GM12872 (cell line): ENCODE results near the gene L1CAM.

Experiments used
- CTCF ChIP-seq: IDR thresholded peaks from 3 replicates; pipeline ENCODE4 v1.5.1; 2011; ENCODE audit warnings: low read depth, mild to moderate bottlenecking, low read length, moderate library complexity; ENCODE audit not compliant: insufficient read depth

The L1CAM gene

GRCh38 chrX:153900831-153901752, 15.1 kb upstream of the L1CAM start:
- TF ChIP-seq CTCF: no peak

GRCh38 chrX:153897899-153898298, 11.9 kb upstream of the L1CAM start:
- no peak for TF ChIP-seq CTCF

- no peak for TF ChIP-seq CTCF
Measured at GRCh38 chrX:153889123-153889522, 3.1 kb upstream of the L1CAM start.

GRCh38 chrX:153888344-153888743, 2.4 kb upstream of the L1CAM start:
- TF ChIP-seq CTCF: no peak

- no peak for TF ChIP-seq CTCF
Measured at GRCh38 chrX:153887385-153887784, 1.4 kb upstream of the L1CAM start.

GRCh38 chrX:153886915-153887314, 942 bp upstream of the L1CAM start:
- no peak for TF ChIP-seq CTCF

GRCh38 chrX:153885208-153885787, 675 bp downstream of the L1CAM start:
- TF ChIP-seq CTCF: no peak
